MG63 (cell line): ENCODE results near the gene GPR62. TPM values are rescaled to one million over a fixed set of nuclear protein-coding genes. Genes with fewer than 3 reads are reported as not detected.

Experiments used
- DNase-seq: peaks from one replicate; pipeline ENCODE4 v3.0.0-alpha.2; 2020
- H3K27me3 ChIP-seq: fragments of 250-450 bp; sonication (Bioruptor Pico); 2 replicates; pipeline ENCODE4 v1.5.1; 2020; ENCODE audit warnings: mild to moderate bottlenecking, moderate library complexity
- H3K36me3 ChIP-seq: fragments of 250-450 bp; sonication (Bioruptor Pico); 2 replicates; pipeline ENCODE4 v1.5.1; 2020; ENCODE audit warnings: mild to moderate bottlenecking, moderate library complexity
- H3K4me3 ChIP-seq: fragments of 250-450 bp; sonication (Bioruptor Pico); 2 replicates; pipeline ENCODE4 v1.5.1; 2020; ENCODE audit warnings: mild to moderate bottlenecking, moderate library complexity
- H3K9me3 ChIP-seq: fragments of 250-450 bp; sonication (Bioruptor Pico); 2 replicates; pipeline ENCODE4 v1.5.1; 2020; ENCODE audit warnings: mild to moderate bottlenecking, moderate library complexity
- total RNA-seq: library from RNA; depleted of rRNA; stranded (reverse); fragments of >200 nt; shearing (Covaris generic); gene quantifications from 2 replicates; pipeline ENCODE4 v1.2.3, GENCODE V29; 2014; ENCODE audit warnings: low replicate concordance

The GPR62 gene
- total RNA-seq, 1 experiment from 2014 or later, result not detected

GRCh38 chr3:51945926-51946705 lies 9.1 kb upstream of the GPR62 start:
- no peaks in the 10 kb centered on the region for H3K9me3 ChIP-seq
- no peak for DNase-seq
- H3K27me3 ChIP-seq, result no peaks in the 10 kb centered on the region
- H3K36me3 ChIP-seq, result no peaks in the 10 kb centered on the region
- H3K4me3 ChIP-seq, result no peak overlapping the region

GRCh38 chr3:51946796-51947195 lies 8.4 kb upstream of the GPR62 start:
- Histone ChIP-seq H3K9me3 (no peaks in the 10 kb centered on the region), H3K27me3 (no peaks in the 10 kb centered on the region), H3K4me3 (no peak overlapping the region), H3K36me3 (no peaks in the 10 kb centered on the region)
- no peak for DNase-seq

- H3K4me3 ChIP-seq, result no peak overlapping the region
- no peak for DNase-seq
- H3K9me3 ChIP-seq, result no peaks in the 10 kb centered on the region
- H3K36me3 ChIP-seq, result no peaks in the 10 kb centered on the region
- H3K27me3 ChIP-seq, result no peaks in the 10 kb centered on the region
These were observed 7.8 kb upstream of the GPR62 start for GRCh38 chr3:51947215-51947900.

GRCh38 chr3:51948016-51948580 lies 7.1 kb upstream of the GPR62 start:
- H3K36me3 ChIP-seq, result no peaks in the 10 kb centered on the region
- H3K9me3 ChIP-seq, result no peaks in the 10 kb centered on the region
- H3K4me3 ChIP-seq, result no peak overlapping the region
- H3K27me3 ChIP-seq, result no peaks in the 10 kb centered on the region
- no peak for DNase-seq

GRCh38 chr3:51949121-51949520 lies 6.1 kb upstream of the GPR62 start:
- DNase-seq, result no peak
- Histone ChIP-seq H3K4me3 (no peak overlapping the region), H3K27me3 (no peaks in the 10 kb centered on the region), H3K9me3 (no peaks in the 10 kb centered on the region), H3K36me3 (no peaks in the 10 kb centered on the region)

GRCh38 chr3:51950899-51951298 lies 4.3 kb upstream of the GPR62 start:
- no peaks in the 10 kb centered on the region for H3K9me3 ChIP-seq
- H3K36me3 ChIP-seq, result no peaks in the 10 kb centered on the region
- H3K27me3 ChIP-seq, result no peaks in the 10 kb centered on the region
- H3K4me3 ChIP-seq, result no peak overlapping the region
- DNase-seq, result no peak

- no peak overlapping the region for H3K4me3 ChIP-seq
- H3K27me3 ChIP-seq, result no peaks in the 10 kb centered on the region
- H3K9me3 ChIP-seq, result no peaks in the 10 kb centered on the region
- peak; percentile 18 for DNase-seq
- no peaks in the 10 kb centered on the region for H3K36me3 ChIP-seq
These were observed 1.7 kb upstream of the GPR62 start for GRCh38 chr3:51953445-51953844.

GRCh38 chr3:51954105-51954504 lies 1.1 kb upstream of the GPR62 start:
- H3K4me3 ChIP-seq, result no peak overlapping the region
- H3K9me3 ChIP-seq, result no peaks in the 10 kb centered on the region
- no peaks in the 10 kb centered on the region for H3K36me3 ChIP-seq
- H3K27me3 ChIP-seq, result no peaks in the 10 kb centered on the region
- DNase-seq, result no peak

- Histone ChIP-seq H3K36me3 (no peaks in the 10 kb centered on the region), H3K27me3 (no peaks in the 10 kb centered on the region), H3K9me3 (no peaks in the 10 kb centered on the region), H3K4me3 (no peak overlapping the region)
- no peak for DNase-seq
These were observed 468 bp upstream of the GPR62 start for GRCh38 chr3:51954713-51955112.

- no peaks in the 10 kb centered on the region for H3K9me3 ChIP-seq
- no peaks in the 10 kb centered on the region for H3K27me3 ChIP-seq
- DNase-seq, result no peak
- no peak overlapping the region for H3K4me3 ChIP-seq
- H3K36me3 ChIP-seq, result no peaks in the 10 kb centered on the region
These were observed 951 bp downstream of the GPR62 start for GRCh38 chr3:51955893-51956770.

- H3K27me3 ChIP-seq, result no peaks in the 10 kb centered on the region
- no peaks in the 10 kb centered on the region for H3K36me3 ChIP-seq
- DNase-seq, result no peak
- no peak overlapping the region for H3K4me3 ChIP-seq
- H3K9me3 ChIP-seq, result no peaks in the 10 kb centered on the region
These were observed 2.5 kb downstream of the GPR62 start for GRCh38 chr3:51957520-51958205.

- Histone ChIP-seq H3K9me3 (no peaks in the 10 kb centered on the region), H3K36me3 (no peaks in the 10 kb centered on the region)
- DNase-seq, result no peak
These were observed 3.7 kb downstream of the GPR62 start for GRCh38 chr3:51958603-51959521.

GRCh38 chr3:51959651-51960050 lies 4.5 kb downstream of the GPR62 start:
- Histone ChIP-seq H3K4me3 (no peak overlapping the region), H3K36me3 (no peaks in the 10 kb centered on the region), H3K27me3 (no peaks in the 10 kb centered on the region), H3K9me3 (no peaks in the 10 kb centered on the region)
- DNase-seq, result no peak

More at GRCh38 chr3:51958603-51959521, 3.7 kb downstream of the GPR62 start:
- no peaks in the 10 kb centered on the region for H3K27me3 ChIP-seq
- H3K4me3 ChIP-seq, result no peak overlapping the region

GRCh38 chr3:51960386-51960785 lies 5.2 kb downstream of the GPR62 start:
- H3K27me3 ChIP-seq, result no peaks in the 10 kb centered on the region
- DNase-seq, result no peak
- H3K4me3 ChIP-seq, result no peak overlapping the region
- no peaks in the 10 kb centered on the region for H3K36me3 ChIP-seq
- no peaks in the 10 kb centered on the region for H3K9me3 ChIP-seq

GRCh38 chr3:51961011-51961410 lies 5.8 kb downstream of the GPR62 start:
- H3K36me3 ChIP-seq, result no peaks in the 10 kb centered on the region
- H3K27me3 ChIP-seq, result no peaks in the 10 kb centered on the region
- no peak overlapping the region for H3K4me3 ChIP-seq
- no peak for DNase-seq
- H3K9me3 ChIP-seq, result no peaks in the 10 kb centered on the region
